ENCODE data around the gene ZRANB1. TPM values are rescaled to one million over a fixed set of nuclear protein-coding genes. Genes with fewer than 3 reads are reported as not detected.
"Not testable (repeated sequence)": the region's sequence is repeated elsewhere in the genome, so short reads cannot be mapped to it uniquely, and the experiment has no call there.

Gene ZRANB1
- total RNA-seq, 2 experiments from 2014 or later = 10.1 to 11.1 TPM

DNA sequence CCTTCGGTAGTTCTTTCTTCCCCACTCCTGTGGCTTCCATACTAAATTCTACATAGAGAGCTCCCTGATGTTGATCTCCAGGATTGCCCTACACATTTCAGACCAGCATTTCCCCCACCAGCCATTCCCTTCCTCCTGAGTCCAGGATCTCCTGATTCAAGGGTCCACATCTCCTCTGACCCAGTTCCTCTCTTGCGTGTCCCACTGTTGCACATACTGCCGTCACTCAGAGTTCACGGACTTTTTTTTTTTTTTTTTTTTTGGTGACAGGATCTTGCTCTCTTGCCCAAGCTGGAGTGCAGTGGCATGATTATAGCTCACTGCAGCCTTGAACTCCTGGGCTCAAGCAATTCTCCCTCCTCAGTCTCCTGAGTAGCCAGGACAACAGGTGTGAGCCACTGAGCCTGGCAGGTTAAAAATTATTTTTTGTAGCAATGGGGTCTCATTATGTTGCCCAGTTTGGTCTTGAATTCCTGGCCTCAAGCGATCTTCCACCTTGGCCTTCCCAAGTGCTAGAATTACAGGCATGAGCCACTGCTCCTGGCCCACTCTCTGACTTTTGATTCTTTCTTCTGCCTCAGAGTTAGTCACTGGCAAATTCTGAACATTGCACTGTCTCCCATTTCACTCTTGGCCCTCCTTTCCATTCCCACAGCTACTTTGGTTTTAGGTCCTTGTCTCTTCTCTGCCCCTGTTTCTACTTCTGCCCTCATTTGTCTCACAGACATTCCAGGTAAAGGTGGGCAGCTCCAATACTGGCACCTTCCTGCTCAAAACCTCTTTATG is 29.6 kb upstream of the ZRANB1 start:
- Mint-ChIP-seq H3K4me3 (no peak overlapping the region), H3K4me1 (peaks cover 20% of the 10 kb centered on the region), H3K27me3 (peaks cover 18% of the 10 kb centered on the region), H3K27ac (no peak overlapping the region), H3K9me3 (no peaks in the 10 kb centered on the region), H3K36me3 (ENCODE audit: low read depth) (no peaks in the 10 kb centered on the region)
- CTCF ChIA-PET = interaction anchor here (0.6 kb wide), 1 partner anchor 82 kb away, joined by 3 read pairs; no protein-coding TSS in a partner anchor
- POLR2A ChIA-PET = no interaction called here
- DNase-seq = no peak

DNA sequence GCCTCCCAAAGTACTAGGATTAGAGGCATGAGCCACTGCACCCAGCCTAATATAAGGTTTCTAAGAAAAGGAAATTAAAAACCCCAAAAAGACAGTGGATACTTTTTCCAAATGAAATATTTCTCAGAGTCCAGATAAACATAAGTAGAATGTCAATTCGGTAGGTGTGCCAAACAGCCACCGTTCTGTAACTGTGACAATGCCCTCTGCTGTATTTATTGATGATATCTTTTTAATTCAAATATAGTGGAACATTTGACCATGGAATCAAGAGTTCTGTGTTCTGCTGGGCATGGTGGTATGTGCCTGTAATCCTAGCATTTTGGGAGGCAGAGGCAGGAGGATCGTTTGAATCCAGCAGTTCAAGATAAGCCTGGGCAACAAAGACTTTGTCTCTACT is 28.8 kb upstream of the ZRANB1 start:
- peaks cover 18% of the 10 kb centered on the region for H3K27me3 Mint-ChIP-seq
- DNase-seq = no peak
- ChIA-PET CTCF (no interaction called here), POLR2A (no interaction called here)
- H3K4me1 Mint-ChIP-seq = peaks cover 26% of the 10 kb centered on the region
- no peak overlapping the region for H3K27ac Mint-ChIP-seq
- H3K4me3 Mint-ChIP-seq = no peak overlapping the region
- no peaks in the 10 kb centered on the region for H3K9me3 Mint-ChIP-seq
- no peaks in the 10 kb centered on the region for H3K36me3 Mint-ChIP-seq (ENCODE audit: low read depth)

- DNase-seq; H3K4me3 Mint-ChIP-seq; H3K27ac Mint-ChIP-seq; H3K9me3 Mint-ChIP-seq; H3K36me3 Mint-ChIP-seq (ENCODE audit: low read depth); POLR2A ChIA-PET: not testable (repeated sequence)
- Mint-ChIP-seq H3K4me1 (peaks cover 34% of the 10 kb centered on the region), H3K27me3 (peaks cover 18% of the 10 kb centered on the region)
- CTCF ChIA-PET = interaction anchor here (0.6 kb wide), 1 partner anchor 25 kb away, joined by 4 read pairs; no protein-coding TSS in a partner anchor
These were observed 27.5 kb upstream of the ZRANB1 start for GRCh38 chr10:124914398-124914797.

- peak overlapping the region; percentile 93 for H3K27ac Mint-ChIP-seq
- H3K4me1 Mint-ChIP-seq = peaks cover 44% of the 10 kb centered on the region
- CTCF ChIA-PET = interaction anchor here (0.6 to 1.2 kb wide), 7 partner anchors 10 to 527 kb away, joined by 3 to 4 read pairs (median 3); partner anchors contain the start of gene LHPP
- no peak for DNase-seq
- POLR2A ChIA-PET = no interaction called here
- no peaks in the 10 kb centered on the region for H3K36me3 Mint-ChIP-seq (ENCODE audit: low read depth)
- H3K27me3 Mint-ChIP-seq = peaks cover 13% of the 10 kb centered on the region
- H3K4me3 Mint-ChIP-seq = peak overlapping the region; percentile 83
- H3K9me3 Mint-ChIP-seq = no peaks in the 10 kb centered on the region
These were observed 25.8 kb upstream of the ZRANB1 start for GRCh38 chr10:124916098-124916584.

- no peaks in the 10 kb centered on the region for H3K9me3 Mint-ChIP-seq
- peaks cover 39% of the 10 kb centered on the region for H3K4me1 Mint-ChIP-seq
- peak overlapping the region; percentile 93 for H3K27ac Mint-ChIP-seq
- ChIA-PET POLR2A (no interaction called here), CTCF (interaction anchor here (0.8 to 1.0 kb wide), 3 partner anchors 10 to 455 kb away, joined by 3 read pairs; partner anchors contain the start of gene LHPP)
- peak overlapping the region; percentile 83 for H3K4me3 Mint-ChIP-seq
- peaks cover 7% of the 10 kb centered on the region for H3K27me3 Mint-ChIP-seq
- DNase-seq = peak; percentile 96
- no peaks in the 10 kb centered on the region for H3K36me3 Mint-ChIP-seq (ENCODE audit: low read depth)
These were observed 25.1 kb upstream of the ZRANB1 start for GRCh38 chr10:124916585-124917427.

- H3K27me3 Mint-ChIP-seq = peaks cover 1% of the 10 kb centered on the region
- DNase-seq = peak; percentile 41
- H3K4me1 Mint-ChIP-seq = peaks cover 33% of the 10 kb centered on the region
- peak overlapping the region; percentile 87 for H3K4me3 Mint-ChIP-seq
- POLR2A ChIA-PET = no interaction called here
- H3K9me3 Mint-ChIP-seq = no peaks in the 10 kb centered on the region
- H3K27ac Mint-ChIP-seq = peak overlapping the region; percentile 97
- CTCF ChIA-PET = no interaction called here
- no peaks in the 10 kb centered on the region for H3K36me3 Mint-ChIP-seq (ENCODE audit: low read depth)
These were observed 24.3 kb upstream of the ZRANB1 start for GRCh38 chr10:124917428-124918190.

GRCh38 chr10:124918191-124918830 is 23.6 kb upstream of the ZRANB1 start:
- Mint-ChIP-seq H3K4me1 (peaks cover 32% of the 10 kb centered on the region), H3K36me3 (ENCODE audit: low read depth) (peaks cover 3% of the 10 kb centered on the region), H3K27me3 (no peaks in the 10 kb centered on the region), H3K27ac (peak overlapping the region; percentile 97), H3K9me3 (no peaks in the 10 kb centered on the region), H3K4me3 (peak overlapping the region; percentile 87)
- POLR2A ChIA-PET = no interaction called here
- CTCF ChIA-PET = no interaction called here
- no peak for DNase-seq

GRCh38 chr10:124918906-124919305 is 23.0 kb upstream of the ZRANB1 start:
- peak overlapping the region; percentile 87 for H3K4me3 Mint-ChIP-seq
- H3K9me3 Mint-ChIP-seq = no peaks in the 10 kb centered on the region
- no peak for DNase-seq
- peaks cover 3% of the 10 kb centered on the region for H3K36me3 Mint-ChIP-seq (ENCODE audit: low read depth)
- POLR2A ChIA-PET = no interaction called here
- CTCF ChIA-PET = no interaction called here
- H3K27me3 Mint-ChIP-seq = no peaks in the 10 kb centered on the region
- H3K27ac Mint-ChIP-seq = no peak overlapping the region
- peaks cover 32% of the 10 kb centered on the region for H3K4me1 Mint-ChIP-seq

GRCh38 chr10:124921261-124921660 is 20.7 kb upstream of the ZRANB1 start:
- Mint-ChIP-seq H3K27ac (no peak overlapping the region), H3K9me3 (no peaks in the 10 kb centered on the region), H3K36me3 (ENCODE audit: low read depth) (peaks cover 3% of the 10 kb centered on the region), H3K4me3 (no peak overlapping the region), H3K27me3 (no peaks in the 10 kb centered on the region), H3K4me1 (peaks cover 31% of the 10 kb centered on the region)
- ChIA-PET CTCF (interaction anchor here (1.4 kb wide), 1 partner anchor 16 kb away, joined by 3 read pairs; no protein-coding TSS in a partner anchor), POLR2A (no interaction called here)
- DNase-seq = no peak

GRCh38 chr10:124923684-124924083 is 18.2 kb upstream of the ZRANB1 start:
- H3K9me3 Mint-ChIP-seq = no peaks in the 10 kb centered on the region
- ChIA-PET CTCF (no interaction called here), POLR2A (no interaction called here)
- H3K4me3 Mint-ChIP-seq = no peak overlapping the region
- H3K4me1 Mint-ChIP-seq = peaks cover 19% of the 10 kb centered on the region
- H3K36me3 Mint-ChIP-seq (ENCODE audit: low read depth) = peaks cover 13% of the 10 kb centered on the region
- H3K27me3 Mint-ChIP-seq = no peaks in the 10 kb centered on the region
- H3K27ac Mint-ChIP-seq = no peak overlapping the region
- no peak for DNase-seq

- Mint-ChIP-seq H3K36me3 (ENCODE audit: low read depth) (peaks cover 16% of the 10 kb centered on the region), H3K9me3 (no peaks in the 10 kb centered on the region), H3K4me3 (no peak overlapping the region), H3K4me1 (peaks cover 6% of the 10 kb centered on the region), H3K27me3 (no peaks in the 10 kb centered on the region), H3K27ac (no peak overlapping the region)
- CTCF ChIA-PET = interaction anchor here (0.9 to 1.2 kb wide), 3 partner anchors 10 to 16 kb away, joined by 3 to 6 read pairs (median 3); partner anchors contain the start of gene ZRANB1
- DNase-seq = no peak
- POLR2A ChIA-PET = no interaction called here
These were observed 15.4 kb upstream of the ZRANB1 start for GRCh38 chr10:124926548-124926947.

DNA sequence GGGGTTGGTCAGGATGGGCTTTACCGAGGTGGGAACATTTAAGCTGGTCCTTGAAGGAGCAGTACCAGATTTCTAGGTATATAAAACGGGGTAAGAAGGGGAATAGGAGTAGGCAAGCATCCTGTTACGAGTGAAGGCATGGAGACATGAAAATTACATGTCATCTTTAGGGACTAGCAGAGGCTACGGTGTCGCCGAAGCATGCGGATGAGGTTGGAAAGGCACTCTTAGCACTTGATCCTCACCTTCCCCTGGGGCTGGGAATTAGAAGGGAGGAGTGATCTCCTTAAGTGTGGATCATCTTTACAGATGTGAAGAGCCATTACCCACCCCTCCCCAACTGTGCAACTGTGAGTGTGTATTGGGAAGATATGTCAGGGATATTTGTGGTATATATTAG is 13.8 kb upstream of the ZRANB1 start:
- peaks cover 19% of the 10 kb centered on the region for H3K36me3 Mint-ChIP-seq (ENCODE audit: low read depth)
- peaks cover 6% of the 10 kb centered on the region for H3K4me1 Mint-ChIP-seq
- peaks cover 4% of the 10 kb centered on the region for H3K9me3 Mint-ChIP-seq
- no peak for DNase-seq
- no peak overlapping the region for H3K4me3 Mint-ChIP-seq
- CTCF ChIA-PET = no interaction called here
- H3K27ac Mint-ChIP-seq = no peak overlapping the region
- no peaks in the 10 kb centered on the region for H3K27me3 Mint-ChIP-seq
- POLR2A ChIA-PET = no interaction called here

Data from activated CD4-positive, alpha-beta T cell treated with anti-CD3 and anti-CD28 coated beads, Interleukin-2, amount 10 ng/mL, durations not matched to agents 7 days and 5 days (primary cell).